Mucosa of rectum (tissue), 2 donors: Measurements from ENCODE around the gene SYT1.

Experiments used
- H3K27ac ChIP-seq, 2 donors: one replicate each; pipeline ENCODE4 v1.7.0; 2013; ENCODE audit warnings: inconsistent platforms in 2 of 2, low read depth in 2 of 2, low read length in 2 of 2
- H3K27me3 ChIP-seq, 2 donors: one replicate each; pipeline ENCODE4 v1.7.0; 2013; ENCODE audit warnings: low read length in 2 of 2; ENCODE audit not compliant: control insufficient read depth in 2 of 2, insufficient read depth in 2 of 2
- H3K36me3 ChIP-seq, 2 donors: one replicate each; pipeline ENCODE4 v1.7.0; 2013; ENCODE audit warnings: low read length in 2 of 2; ENCODE audit not compliant: control insufficient read depth in 2 of 2, insufficient read depth in 2 of 2
- H3K4me1 ChIP-seq, 2 donors: one replicate each; pipeline ENCODE4 v1.7.0; 2013; ENCODE audit warnings: low read length in 2 of 2, mild to moderate bottlenecking in 1 of 2; ENCODE audit not compliant: control insufficient read depth in 2 of 2, insufficient read depth in 2 of 2
- H3K4me3 ChIP-seq, 2 donors: one replicate each; pipeline ENCODE4 v1.7.0; 2013; ENCODE audit warnings: low read length in 2 of 2
- H3K9ac ChIP-seq, 2 donors: one replicate each; pipeline ENCODE4 v1.7.0; 2013; ENCODE audit warnings: low read length in 2 of 2, low read depth in 1 of 2, mild to moderate bottlenecking in 1 of 2
- H3K9me3 ChIP-seq, 2 donors: one replicate each; pipeline ENCODE4 v1.7.0; 2013; ENCODE audit warnings: low read length in 2 of 2; ENCODE audit not compliant: control insufficient read depth in 2 of 2
- donor health status: healthy.
- donor health status: Normal muscosa, but diverticular disease.

Gene SYT1

GRCh38 chr12:79223761-79224160 is 359.2 kb downstream of the SYT1 start:
- peaks cover 0 to 6% of the 10 kb centered on the region in 2 donors for H3K9me3 ChIP-seq
- no peaks in the 10 kb centered on the region for H3K27me3 ChIP-seq
- H3K27ac ChIP-seq = no peak overlapping the region
- H3K4me1 ChIP-seq = no peaks in the 10 kb centered on the region
- no peak overlapping the region for H3K4me3 ChIP-seq
- H3K9ac ChIP-seq = no peak overlapping the region
- H3K36me3 ChIP-seq = no peaks in the 10 kb centered on the region

GRCh38 chr12:79227091-79227490 is 362.5 kb downstream of the SYT1 start:
- Histone ChIP-seq H3K27me3 (no peaks in the 10 kb centered on the region), H3K27ac (no peak overlapping the region), H3K9me3 (peaks cover 0 to 6% of the 10 kb centered on the region in 2 donors), H3K9ac (no peak overlapping the region), H3K36me3 (no peaks in the 10 kb centered on the region), H3K4me3 (no peak overlapping the region), H3K4me1 (no peaks in the 10 kb centered on the region)

GRCh38 chr12:79227646-79228045 is 363.1 kb downstream of the SYT1 start:
- Histone ChIP-seq H3K27me3 (no peaks in the 10 kb centered on the region), H3K36me3 (no peaks in the 10 kb centered on the region), H3K4me3 (no peak overlapping the region), H3K27ac (no peak overlapping the region), H3K9me3 (peaks cover 0 to 6% of the 10 kb centered on the region in 2 donors), H3K4me1 (no peaks in the 10 kb centered on the region), H3K9ac (no peak overlapping the region)

GRCh38 chr12:79233341-79233781 is 368.8 kb downstream of the SYT1 start:
- H3K36me3 ChIP-seq = no peaks in the 10 kb centered on the region
- H3K9me3 ChIP-seq = no peaks in the 10 kb centered on the region
- H3K9ac ChIP-seq = no peak overlapping the region
- H3K27ac ChIP-seq = no peak overlapping the region
- H3K27me3 ChIP-seq = no peaks in the 10 kb centered on the region
- no peak overlapping the region for H3K4me3 ChIP-seq
- H3K4me1 ChIP-seq = no peaks in the 10 kb centered on the region

GRCh38 chr12:79236920-79237319 is 372.3 kb downstream of the SYT1 start:
- Histone ChIP-seq H3K9me3 (no peaks in the 10 kb centered on the region), H3K27ac (no peak overlapping the region), H3K4me3 (no peak overlapping the region), H3K27me3 (no peaks in the 10 kb centered on the region), H3K9ac (no peak overlapping the region), H3K4me1 (no peaks in the 10 kb centered on the region), H3K36me3 (no peaks in the 10 kb centered on the region)

- Histone ChIP-seq H3K4me1 (no peaks in the 10 kb centered on the region), H3K9ac (no peak overlapping the region), H3K36me3 (no peaks in the 10 kb centered on the region), H3K9me3 (no peaks in the 10 kb centered on the region), H3K4me3 (no peak overlapping the region), H3K27ac (no peak overlapping the region), H3K27me3 (no peaks in the 10 kb centered on the region)
These were observed 373.7 kb downstream of the SYT1 start for GRCh38 chr12:79238246-79238645.

- Histone ChIP-seq H3K36me3 (no peaks in the 10 kb centered on the region), H3K27ac (no peak overlapping the region), H3K9ac (no peak overlapping the region), H3K27me3 (no peaks in the 10 kb centered on the region), H3K9me3 (no peaks in the 10 kb centered on the region), H3K4me1 (no peaks in the 10 kb centered on the region), H3K4me3 (no peak overlapping the region)
These were observed 382.9 kb downstream of the SYT1 start for GRCh38 chr12:79247494-79247893.

GRCh38 chr12:79250186-79250585 is 385.6 kb downstream of the SYT1 start:
- Histone ChIP-seq H3K4me3 (no peak overlapping the region), H3K9ac (no peak overlapping the region), H3K4me1 (no peaks in the 10 kb centered on the region), H3K27me3 (no peaks in the 10 kb centered on the region), H3K27ac (no peak overlapping the region), H3K36me3 (no peaks in the 10 kb centered on the region), H3K9me3 (no peaks in the 10 kb centered on the region)

- no peak overlapping the region for H3K4me3 ChIP-seq
- no peaks in the 10 kb centered on the region for H3K9me3 ChIP-seq
- H3K27ac ChIP-seq = no peak overlapping the region
- no peaks in the 10 kb centered on the region for H3K27me3 ChIP-seq
- no peak overlapping the region for H3K9ac ChIP-seq
- H3K4me1 ChIP-seq = no peaks in the 10 kb centered on the region
- H3K36me3 ChIP-seq = no peaks in the 10 kb centered on the region
These were observed 386.6 kb downstream of the SYT1 start for GRCh38 chr12:79250960-79251755.

- no peaks in the 10 kb centered on the region for H3K36me3 ChIP-seq
- H3K9me3 ChIP-seq = no peaks in the 10 kb centered on the region
- no peak overlapping the region for H3K27ac ChIP-seq
- H3K27me3 ChIP-seq = no peaks in the 10 kb centered on the region
- H3K4me3 ChIP-seq = no peak overlapping the region
- H3K9ac ChIP-seq = no peak overlapping the region
- no peaks in the 10 kb centered on the region for H3K4me1 ChIP-seq
These were observed 387.9 kb downstream of the SYT1 start for GRCh38 chr12:79252358-79253075.
